Aorta (tissue), 5 donors: ENCODE measurements around the gene LRBA. TPM values are rescaled to one million over a fixed set of nuclear protein-coding genes. Genes with fewer than 3 reads are reported as not detected.

Experiments used
- ATAC-seq: fragments of 200-7000 bp; cut with Tn5 transposase; one replicate; pipeline ENCODE4 v1.9.1; 2022; ENCODE audit warnings: moderate library complexity; ENCODE audit not compliant: low FRiP score
- DNase-seq, 2 donors: peaks; one replicate each; pipeline ENCODE4 v3.0.0-alpha.2; 2020
- H3K27ac ChIP-seq, 2 donors: one replicate each; pipeline ENCODE4 v1.5.1; 2013; ENCODE audit warnings: low read length in 2 of 2, mild to moderate bottlenecking in 2 of 2, moderate library complexity in 2 of 2, control low read depth in 1 of 2, inconsistent platforms in 1 of 2, low read depth in 1 of 2
- H3K27me3 ChIP-seq, 2 donors: one replicate each; pipeline ENCODE4 v1.6.1; 2013; ENCODE audit warnings: control low read depth in 1 of 2, low read length in 1 of 2, mild to moderate bottlenecking in 1 of 2, moderate library complexity in 1 of 2; ENCODE audit not compliant: insufficient read depth in 2 of 2, control insufficient read depth in 1 of 2
- H3K36me3 ChIP-seq, 2 donors: one replicate each; pipeline ENCODE4 v1.6.1; 2013; ENCODE audit warnings: control low read depth in 1 of 2, low read length in 1 of 2, mild to moderate bottlenecking in 1 of 2; ENCODE audit not compliant: insufficient read depth in 2 of 2, control insufficient read depth in 1 of 2
- H3K4me1 ChIP-seq, 2 donors: one replicate each; pipeline ENCODE4 v1.6.1; 2013; ENCODE audit warnings: low read length in 2 of 2, control low read depth in 1 of 2, mild to moderate bottlenecking in 1 of 2, moderate library complexity in 1 of 2; ENCODE audit not compliant: insufficient read depth in 2 of 2, control insufficient read depth in 1 of 2
- H3K4me3 ChIP-seq, 2 donors: one replicate each; pipeline ENCODE4 v1.5.1; 2013; ENCODE audit warnings: low read length in 2 of 2, control low read depth in 1 of 2, mild to moderate bottlenecking in 1 of 2
- H3K9me3 ChIP-seq: one replicate; pipeline ENCODE4 v1.6.1; 2013; ENCODE audit warnings: mild to moderate bottlenecking, low read length; ENCODE audit not compliant: control insufficient read depth
- WGBS, 2 donors: extraction: QIAGEN DNeasy Blood & Tissue Kit; methylation state at CpG; one replicate each; pipeline ENCODE4 v1.1.7; 2013; 5-methylcytosine and 5-hydroxymethylcytosine counted together
- intact Hi-C, 2 donors: fragments of 100-400 bp; cut with DNase I; formaldehyde crosslinking; loops; one replicate each; pipeline versions ENCODE4 v1.14.2 to v1.15.0; 2022
- polyA plus RNA-seq, 2 donors: library from polyadenylated mRNA; stranded (reverse); fragments of 200-250 nt; gene quantifications; one replicate each; pipeline ENCODE4 v1.2.3, GENCODE V29; 2013
- total RNA-seq, 2 donors: library from RNA; stranded (reverse); fragmentation: NEBNext Ultra II Directional; extraction: Animal tissue kit (Norgen Biotek cat#: 25700); gene quantifications; one replicate each; pipeline ENCODE4 v1.2.1, GENCODE V29; 2021
- donor health status: healthy with polysubstance abuse.
- donor health status: Bipolar disorder and iron deficiency.
- donor health status: DM: no; HTN: no; CAD: no.
- donor health status: DM: no; HTN: no; CAD: no.
- donor health status: DM: yes; HTN: yes; CAD: no.

LRBA gene
- total and polyA plus RNA-seq, 4 donors, result 4.8 to 34.5 (median 15.4) TPM

DNA sequence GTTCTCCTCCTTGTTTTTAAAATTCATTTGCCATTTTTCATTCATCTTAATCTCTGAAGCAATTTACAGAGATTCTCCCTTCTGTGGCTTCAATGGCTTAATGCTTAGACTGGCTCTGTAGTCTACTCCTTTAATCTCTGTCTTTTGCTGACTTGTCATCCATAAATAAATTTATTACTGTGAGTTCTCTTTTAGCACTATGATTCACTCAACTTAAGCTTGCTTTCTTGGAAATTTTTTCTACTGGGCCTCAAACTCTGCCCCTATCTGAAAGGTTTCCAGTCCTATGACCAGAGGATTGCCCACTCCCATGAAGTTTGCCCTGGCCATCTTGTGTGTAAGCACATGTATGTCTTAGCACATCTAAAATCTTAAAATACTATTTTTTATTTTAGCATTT lies 685.7 kb downstream of the LRBA start:
- H3K27ac ChIP-seq, result no peak overlapping the region

DNA sequence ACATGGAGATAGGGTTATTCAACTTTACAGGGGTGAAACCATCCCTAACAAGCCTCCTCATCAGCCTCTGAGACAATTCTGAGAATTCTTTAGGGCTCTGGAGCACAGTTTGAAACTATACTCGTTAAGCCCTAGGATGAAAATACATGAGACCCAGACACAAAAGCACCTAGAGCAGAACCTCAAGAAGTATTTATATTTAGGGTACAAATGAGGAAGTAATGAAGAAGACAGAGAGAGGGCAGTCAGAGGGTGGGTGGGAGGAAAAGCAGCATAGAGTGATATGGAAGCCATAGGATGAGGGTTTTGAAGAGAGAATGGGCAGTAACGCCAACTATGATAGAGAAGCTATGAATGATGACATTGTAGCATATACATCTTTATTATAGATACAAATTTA lies 686.6 kb downstream of the LRBA start:
- Histone ChIP-seq H3K27me3 (no peaks in the 10 kb centered on the region), H3K4me3 (no peak overlapping the region), H3K36me3 (no peaks in the 10 kb centered on the region), H3K9me3 (no peaks in the 10 kb centered on the region), H3K4me1 (peaks cover 5 to 6% of the 10 kb centered on the region in 2 donors), H3K27ac (no peak overlapping the region)
- DNase-seq (no peak), ATAC-seq (no peak)
- intact Hi-C loops, result no loop called here
- 98 to 99% methylated on average over 2 of the region's 2 CpGs for WGBS, 2 donors

More for the DNA sequence above, 685.7 kb downstream of the LRBA start:
- ATAC-seq, result no peak
- intact Hi-C loops, result no loop called here
- H3K27me3 ChIP-seq, result no peaks in the 10 kb centered on the region
- H3K36me3 ChIP-seq, result no peaks in the 10 kb centered on the region
- no peak for DNase-seq
- no peak overlapping the region for H3K4me3 ChIP-seq
- peaks cover 2 to 6% of the 10 kb centered on the region in 2 donors for H3K4me1 ChIP-seq
- H3K9me3 ChIP-seq, result no peaks in the 10 kb centered on the region

DNA sequence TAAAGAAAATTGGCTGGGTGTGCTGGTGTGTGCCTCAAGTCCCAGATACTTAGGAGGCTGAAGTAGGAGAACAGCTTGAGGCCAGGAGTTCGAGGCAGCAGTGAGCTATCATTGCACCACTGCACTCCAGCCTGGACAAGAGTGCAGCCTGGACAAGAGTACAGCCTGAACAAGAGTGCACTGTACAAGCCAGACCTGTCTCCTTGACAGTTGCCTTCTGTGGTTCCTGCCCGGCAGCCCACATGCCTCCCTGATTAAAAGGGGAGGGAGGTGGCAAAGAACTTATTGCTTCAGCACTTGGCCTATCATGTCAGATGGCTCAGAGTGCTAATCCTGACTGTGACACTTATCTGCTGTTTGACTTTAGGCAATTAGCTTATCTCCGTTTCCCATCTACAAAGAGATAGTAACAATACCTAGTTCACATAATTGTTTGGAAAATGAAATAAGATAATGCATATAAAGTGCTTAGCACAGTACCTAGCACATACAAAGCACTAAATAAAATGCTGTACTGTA lies 687.8 kb downstream of the LRBA start:
- H3K4me3 ChIP-seq, result no peak overlapping the region
- peaks cover 6% of the 10 kb centered on the region in 2 donors for H3K4me1 ChIP-seq
- no peaks in the 10 kb centered on the region for H3K27me3 ChIP-seq
- intact Hi-C loops, result no loop called here
- H3K9me3 ChIP-seq, result no peaks in the 10 kb centered on the region
- no peak overlapping the region for H3K27ac ChIP-seq
- no peak for ATAC-seq
- H3K36me3 ChIP-seq, result no peaks in the 10 kb centered on the region
- DNase-seq, result no peak
- 94 to 95% methylated on average over 3 of the region's 3 CpGs for WGBS, 2 donors

DNA sequence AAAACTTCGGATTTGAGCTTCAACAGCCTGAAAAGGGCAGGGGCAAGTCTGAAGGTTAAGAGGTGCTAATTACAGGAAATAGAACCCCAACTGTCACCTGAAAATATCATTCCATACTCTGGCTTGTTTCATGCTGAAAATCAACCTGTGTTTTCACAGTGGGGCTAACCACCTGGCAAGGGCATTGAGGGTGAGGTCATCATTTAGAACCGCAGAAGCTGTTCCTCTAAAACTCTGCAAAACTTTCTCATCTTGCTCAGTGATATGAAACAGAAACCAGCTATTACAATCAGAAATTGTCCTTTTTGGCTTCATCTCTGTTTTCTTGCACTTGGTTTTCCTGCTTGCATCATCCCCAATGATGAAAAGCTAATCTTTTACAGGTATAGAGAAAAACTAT lies 689.2 kb downstream of the LRBA start:
- Histone ChIP-seq H3K4me3 (no peak overlapping the region), H3K4me1 (peaks cover 6% of the 10 kb centered on the region in 2 donors), H3K9me3 (no peaks in the 10 kb centered on the region), H3K36me3 (no peaks in the 10 kb centered on the region), H3K27me3 (no peaks in the 10 kb centered on the region), H3K27ac (no peak overlapping the region)
- no peak for ATAC-seq
- no peak for DNase-seq
- WGBS, 2 donors, result 36 to 43% methylated on average over 2 of the region's 2 CpGs
- intact Hi-C loops, result no loop called here

DNA sequence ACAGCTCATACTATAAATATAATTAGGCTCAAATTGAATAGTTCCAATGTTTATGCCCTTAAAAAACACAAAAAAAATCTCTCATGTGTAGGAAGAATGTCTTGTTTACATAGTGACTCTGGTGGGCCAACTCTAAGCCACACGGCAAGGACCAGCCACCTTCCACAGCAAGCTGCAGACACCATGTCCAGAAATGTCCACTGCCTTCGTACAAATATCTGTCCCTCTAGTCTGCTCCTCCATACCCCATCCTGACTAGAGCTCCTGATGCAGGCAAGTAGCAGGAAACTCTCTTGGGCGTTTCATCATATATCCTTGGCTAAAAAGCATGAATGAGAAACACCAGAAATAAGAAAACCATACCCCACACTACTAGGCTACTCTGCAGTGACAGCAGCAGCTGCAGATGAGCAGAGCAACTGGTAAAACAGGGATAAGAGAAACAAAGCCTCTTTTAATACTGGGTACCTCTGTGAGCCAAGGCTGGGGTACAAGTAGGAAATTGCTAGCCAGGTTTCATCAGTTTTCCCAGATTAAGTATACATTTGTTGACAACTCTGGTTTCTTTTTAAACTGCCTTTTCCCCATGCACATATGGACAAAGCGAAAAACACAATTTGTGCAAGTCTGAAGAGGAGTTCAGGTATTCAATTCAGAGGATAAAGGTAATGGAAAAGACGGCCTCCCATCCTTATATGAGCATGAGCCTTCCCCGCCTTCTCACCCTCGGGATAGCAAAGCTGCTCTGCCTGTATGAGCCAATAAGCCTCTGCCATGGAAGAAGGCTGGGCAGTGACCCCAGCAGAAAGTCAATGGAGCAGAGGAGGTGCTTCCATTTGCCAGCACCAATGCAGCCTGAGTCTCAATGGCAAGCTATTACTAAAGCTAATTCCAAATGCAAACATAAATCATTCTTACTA lies 691.4 kb downstream of the LRBA start:
- Histone ChIP-seq H3K4me1 (peaks cover 6% of the 10 kb centered on the region in 2 donors), H3K27ac (no peak overlapping the region), H3K4me3 (no peak overlapping the region), H3K9me3 (no peaks in the 10 kb centered on the region), H3K36me3 (no peaks in the 10 kb centered on the region), H3K27me3 (no peaks in the 10 kb centered on the region)
- WGBS, 2 donors, result 67% methylated on average over 7 of the region's 7 CpGs
- intact Hi-C loops, result no loop called here
- ATAC-seq (no peak), DNase-seq (no peak)

DNA sequence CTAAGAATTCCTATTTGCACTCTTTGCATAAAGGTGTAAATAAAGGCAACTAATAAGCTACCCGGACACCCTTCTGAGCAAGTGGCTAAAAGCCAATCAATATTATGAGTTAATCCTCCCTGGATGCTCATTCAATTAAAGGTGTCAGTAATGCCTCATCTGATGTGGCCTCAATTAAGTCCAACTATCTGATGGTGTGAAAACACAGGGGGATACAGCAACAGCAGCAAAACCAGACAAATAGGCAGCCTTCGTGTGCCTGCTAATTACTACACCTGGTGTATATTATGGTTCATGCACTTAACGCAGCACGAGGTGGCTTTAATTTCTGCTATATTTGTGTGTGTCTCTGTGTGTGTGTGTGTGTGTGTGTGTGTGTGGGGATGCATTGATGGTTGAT lies 692.4 kb downstream of the LRBA start:
- no peaks in the 10 kb centered on the region for H3K36me3 ChIP-seq
- H3K27ac ChIP-seq, result no peak overlapping the region
- WGBS, 2 donors, result 94% methylated on average over 4 of the region's 4 CpGs
- no peak overlapping the region for H3K4me3 ChIP-seq
- no peaks in the 10 kb centered on the region for H3K27me3 ChIP-seq
- intact Hi-C loops, result no loop called here
- peaks cover 6% of the 10 kb centered on the region in 2 donors for H3K4me1 ChIP-seq
- H3K9me3 ChIP-seq, result no peaks in the 10 kb centered on the region
- no peak for DNase-seq
- ATAC-seq, result no peak

DNA sequence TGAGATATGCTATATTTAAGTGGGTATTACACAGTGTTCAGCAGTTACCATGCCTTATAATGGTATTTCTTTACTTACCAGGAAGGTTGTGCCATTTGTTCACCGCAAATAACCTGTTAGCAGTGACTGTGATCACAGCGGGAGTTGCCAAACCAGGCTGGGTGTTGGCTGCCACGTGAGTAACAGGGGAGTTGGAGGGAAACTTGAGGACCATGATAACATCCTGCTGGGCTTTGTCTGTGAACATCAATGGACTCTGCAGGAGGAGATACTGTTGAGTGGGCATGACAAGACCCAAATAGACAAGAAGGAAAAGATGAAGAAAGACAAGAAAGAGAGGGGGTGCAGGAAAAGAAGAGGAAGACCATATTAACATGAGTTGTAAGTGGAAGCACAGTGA lies 694.0 kb downstream of the LRBA start:
- no peaks in the 10 kb centered on the region for H3K36me3 ChIP-seq
- 84 to 86% methylated on average over 3 of the region's 3 CpGs for WGBS, 2 donors
- ATAC-seq, result no peak
- no peak overlapping the region for H3K4me3 ChIP-seq
- DNase-seq, result no peak
- peaks cover 4 to 5% of the 10 kb centered on the region in 2 donors for H3K4me1 ChIP-seq
- intact Hi-C loops, result no loop called here
- no peaks in the 10 kb centered on the region for H3K27me3 ChIP-seq
- H3K9me3 ChIP-seq, result no peaks in the 10 kb centered on the region
- H3K27ac ChIP-seq, result no peak overlapping the region

DNA sequence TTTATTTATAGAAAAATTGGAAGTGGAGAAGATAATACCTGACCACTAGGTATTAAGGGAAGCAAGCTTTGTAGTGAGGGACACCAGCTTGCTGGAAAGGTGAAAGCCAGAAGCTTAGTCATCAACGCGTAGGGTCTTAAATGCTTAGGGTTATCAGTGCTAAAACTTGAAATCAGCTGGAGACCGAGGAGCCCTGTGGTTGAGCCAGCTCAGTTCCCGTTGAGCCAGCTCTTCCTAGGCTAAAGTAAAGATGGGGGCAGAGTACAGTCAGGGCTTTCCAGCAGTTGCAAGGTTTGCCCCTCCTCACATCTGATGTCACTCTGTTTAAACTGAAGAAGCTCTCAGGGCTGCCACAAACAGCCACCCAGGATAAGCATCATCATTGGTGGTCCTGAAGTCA lies 696.1 kb downstream of the LRBA start:
- Histone ChIP-seq H3K27ac (no peak overlapping the region), H3K27me3 (no peaks in the 10 kb centered on the region), H3K9me3 (no peaks in the 10 kb centered on the region), H3K36me3 (no peaks in the 10 kb centered on the region), H3K4me3 (no peak overlapping the region), H3K4me1 (peaks cover 0 to 4% of the 10 kb centered on the region in 2 donors)
- ATAC-seq (no peak), DNase-seq (no peak)
- intact Hi-C loops, result no loop called here
- WGBS, 2 donors, result 93 to 94% methylated on average over 4 of the region's 4 CpGs

DNA sequence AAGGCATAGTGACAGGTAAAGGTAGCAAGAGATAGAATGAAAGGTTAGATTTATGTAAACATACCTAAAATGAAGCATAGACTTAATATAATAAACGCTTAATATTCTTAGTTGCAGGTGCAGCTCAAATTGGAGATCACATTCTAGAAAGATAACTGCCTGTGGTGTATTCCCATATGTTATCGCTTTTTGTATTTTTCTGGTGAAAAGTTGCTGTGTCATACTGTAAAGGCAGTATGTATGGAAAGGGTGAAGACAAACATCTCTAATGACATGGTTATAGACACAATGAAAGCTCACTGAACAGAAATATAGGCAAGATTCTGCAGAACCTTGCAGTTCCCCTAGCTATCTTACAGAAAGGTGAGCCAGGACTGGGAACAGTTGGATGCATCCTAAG lies 696.6 kb downstream of the LRBA start:
- H3K36me3 ChIP-seq, result no peaks in the 10 kb centered on the region
- intact Hi-C loops, result no loop called here
- peaks cover 0 to 2% of the 10 kb centered on the region in 2 donors for H3K4me1 ChIP-seq
- WGBS, 2 donors, result 50% methylated on average over 2 of the region's 2 CpGs
- no peak overlapping the region for H3K4me3 ChIP-seq
- no peak for DNase-seq
- no peak for ATAC-seq
- H3K27me3 ChIP-seq, result no peaks in the 10 kb centered on the region
- no peak overlapping the region for H3K27ac ChIP-seq
- H3K9me3 ChIP-seq, result no peaks in the 10 kb centered on the region
